Retinal pigment epithelial cell (primary cell): ENCODE measurements around the gene BICRA.
A peak's percentile ranks its signal among the peaks of the same experiment; 100 is the strongest.

Source experiments
- DNase-seq: peaks from one replicate; pipeline ENCODE4 v3.0.0-alpha.2; 2010; ENCODE audit warnings: low read depth
- H3K4me3 ChIP-seq: 2 replicates; pipeline ENCODE4 v1.5.1; 2011; ENCODE audit warnings: mild to moderate bottlenecking, low read length, control low read depth, moderate library complexity
- TF ChIP-seq, protein P1 (sequence below): conservative IDR thresholded peaks from 2 replicates; pipeline ENCODE4 v1.5.1; 2011; ENCODE audit warnings: low read depth, low read length, control low read depth, inconsistent platforms

The BICRA gene

DNA sequence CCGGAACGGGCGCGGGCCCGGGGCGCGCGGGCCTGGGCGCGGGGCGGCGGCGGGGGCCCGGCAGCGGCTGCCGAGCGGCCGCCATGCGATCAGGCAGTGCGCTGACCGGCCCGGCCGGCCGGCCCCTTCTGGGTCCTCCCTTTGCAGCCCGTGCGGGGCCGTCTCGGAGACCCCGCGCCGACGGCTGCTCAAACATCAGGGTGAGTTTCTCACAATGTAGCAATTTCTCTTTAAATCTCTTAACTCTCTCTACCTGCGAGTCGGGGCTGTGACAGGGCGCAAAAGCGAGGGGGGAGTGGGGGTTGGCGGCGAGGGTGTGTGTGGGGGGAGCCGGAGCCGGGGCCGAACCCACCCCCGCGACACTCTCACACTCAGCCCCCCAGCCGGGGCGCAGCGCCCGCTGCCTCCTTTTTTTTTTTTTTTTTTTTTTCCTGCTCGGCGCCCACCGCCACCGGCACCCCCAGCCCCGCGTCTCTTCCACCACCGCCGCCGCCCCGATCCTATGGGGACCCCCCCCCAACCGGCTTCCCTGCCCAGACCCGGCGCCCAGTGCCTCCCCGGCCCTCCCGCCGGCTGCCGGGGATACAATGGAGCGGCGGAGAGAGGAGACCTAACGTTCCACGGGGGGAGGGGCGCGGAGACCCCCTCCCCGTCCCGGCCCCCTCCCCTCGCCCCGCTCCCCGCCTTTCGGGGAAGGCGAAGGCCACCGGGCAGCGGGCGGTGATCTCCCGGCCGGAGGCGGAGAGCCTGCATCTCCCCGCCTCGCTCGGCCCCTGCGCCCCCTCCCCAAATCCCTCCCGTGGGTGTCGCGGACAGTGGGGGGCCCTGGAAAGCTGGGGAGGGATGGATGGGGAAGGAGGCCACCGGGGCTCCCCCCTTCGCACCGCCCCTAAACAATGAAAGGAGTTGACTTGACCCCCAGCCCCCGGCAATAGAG is at the start of gene BICRA:
Gene BICRA, plus strand, starts transcription at position 166 of the 937 bp plus-strand sequence. CDS start 64,441 bp downstream, outside the sequence.
- peak within 1 kb of the TSS; percentile 77 for H3K4me3 ChIP-seq
- TF ChIP-seq, protein P1, sequence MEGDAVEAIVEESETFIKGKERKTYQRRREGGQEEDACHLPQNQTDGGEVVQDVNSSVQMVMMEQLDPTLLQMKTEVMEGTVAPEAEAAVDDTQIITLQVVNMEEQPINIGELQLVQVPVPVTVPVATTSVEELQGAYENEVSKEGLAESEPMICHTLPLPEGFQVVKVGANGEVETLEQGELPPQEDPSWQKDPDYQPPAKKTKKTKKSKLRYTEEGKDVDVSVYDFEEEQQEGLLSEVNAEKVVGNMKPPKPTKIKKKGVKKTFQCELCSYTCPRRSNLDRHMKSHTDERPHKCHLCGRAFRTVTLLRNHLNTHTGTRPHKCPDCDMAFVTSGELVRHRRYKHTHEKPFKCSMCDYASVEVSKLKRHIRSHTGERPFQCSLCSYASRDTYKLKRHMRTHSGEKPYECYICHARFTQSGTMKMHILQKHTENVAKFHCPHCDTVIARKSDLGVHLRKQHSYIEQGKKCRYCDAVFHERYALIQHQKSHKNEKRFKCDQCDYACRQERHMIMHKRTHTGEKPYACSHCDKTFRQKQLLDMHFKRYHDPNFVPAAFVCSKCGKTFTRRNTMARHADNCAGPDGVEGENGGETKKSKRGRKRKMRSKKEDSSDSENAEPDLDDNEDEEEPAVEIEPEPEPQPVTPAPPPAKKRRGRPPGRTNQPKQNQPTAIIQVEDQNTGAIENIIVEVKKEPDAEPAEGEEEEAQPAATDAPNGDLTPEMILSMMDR, result no peak

DNA sequence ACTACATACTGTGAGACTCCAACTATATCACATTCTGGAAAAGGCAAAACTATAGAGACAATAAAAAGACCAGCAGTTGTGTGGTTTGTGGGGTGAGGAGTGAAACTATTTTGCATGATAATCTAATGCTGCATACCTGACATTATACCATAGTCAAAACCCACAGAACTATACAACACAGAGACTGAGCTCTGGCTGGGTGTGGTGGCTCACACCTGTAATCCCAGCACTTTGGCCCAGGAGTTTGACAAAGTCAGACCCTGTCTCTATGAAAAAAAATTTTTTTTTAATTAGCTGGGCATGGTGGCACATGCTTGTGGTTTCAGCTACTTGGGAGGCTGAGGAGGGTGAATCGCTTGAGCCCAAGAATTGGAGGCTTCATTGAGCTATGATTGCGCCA is 47.9 kb upstream of the BICRA start:
- H3K4me3 ChIP-seq, result no peak overlapping the region
- TF ChIP-seq, protein P1, result no peak
- DNase-seq, result no peak

More for the DNA sequence above, at the start of gene BICRA:
- DNase-seq, result no peak

DNA sequence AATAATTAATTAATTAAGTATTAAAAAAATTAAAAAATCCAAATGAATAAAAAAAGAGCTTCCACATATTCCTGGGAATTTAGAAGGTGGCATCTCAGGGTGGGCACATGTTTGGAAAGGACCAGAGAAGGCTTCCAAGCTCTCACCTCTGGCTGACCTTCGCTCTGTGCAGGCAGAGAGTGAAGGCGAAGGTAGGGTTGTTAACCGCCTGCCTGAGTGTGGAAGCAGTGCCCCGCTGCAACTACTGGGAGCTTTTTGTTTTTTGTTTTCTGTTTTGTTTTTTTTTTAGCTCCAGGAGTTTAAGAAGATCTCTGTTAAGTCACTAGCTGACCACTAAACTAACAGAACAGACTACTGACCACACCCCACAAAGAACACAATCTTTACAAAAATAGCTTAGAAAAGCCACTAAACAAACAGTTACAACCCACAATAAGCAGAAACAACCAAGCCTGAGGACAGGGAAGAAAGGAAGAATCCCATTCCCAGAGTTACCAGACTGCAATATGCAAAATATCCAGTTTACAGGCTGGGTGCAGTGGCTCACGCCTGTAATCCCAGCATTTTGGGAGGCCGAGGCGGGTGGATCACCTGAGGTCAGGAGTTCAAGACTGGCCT is 47.4 kb upstream of the BICRA start:
- DNase-seq, result no peak
- no peak overlapping the region for H3K4me3 ChIP-seq
- TF ChIP-seq, protein P1, result no peak

DNA sequence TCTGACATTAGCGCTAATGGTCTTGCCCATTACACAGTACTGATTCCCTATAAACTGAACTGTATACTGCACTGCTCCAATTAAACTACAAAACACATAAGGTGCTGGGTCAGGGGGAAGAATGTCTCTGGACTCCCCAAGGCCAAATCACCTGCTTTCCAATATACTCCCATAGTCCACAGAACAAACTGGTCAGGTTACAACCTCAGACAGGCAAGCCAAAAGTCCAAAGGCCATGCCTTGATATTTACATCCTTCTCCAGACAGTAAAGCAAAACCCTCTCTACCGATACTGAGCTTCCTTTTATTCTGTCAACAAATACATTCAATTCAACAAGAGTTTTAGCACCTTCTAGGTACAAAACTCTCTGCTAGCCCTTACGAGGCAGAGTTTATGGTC is 44.9 kb upstream of the BICRA start:
- TF ChIP-seq, protein P1, result no peak
- DNase-seq, result no peak
- no peak overlapping the region for H3K4me3 ChIP-seq

DNA sequence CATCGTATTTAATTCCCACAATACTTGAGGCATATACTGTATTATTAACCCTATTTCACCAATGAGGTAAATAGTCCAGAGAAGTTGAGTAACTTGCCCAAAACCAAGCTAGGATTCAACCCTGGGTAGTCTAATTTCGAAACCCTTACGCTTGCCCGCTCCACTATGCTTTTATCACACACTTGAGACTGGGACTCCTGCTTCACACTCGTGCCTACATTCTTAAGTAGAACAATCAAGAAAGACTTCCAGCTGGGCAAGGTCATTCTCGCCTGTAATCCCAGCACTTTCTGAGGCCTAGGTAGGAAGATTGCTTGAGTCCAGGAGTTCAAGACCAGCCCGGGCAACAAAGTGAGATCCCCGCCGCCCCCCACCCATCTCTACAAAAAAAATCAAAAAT is 39.6 kb upstream of the BICRA start:
- no peak overlapping the region for H3K4me3 ChIP-seq

DNA sequence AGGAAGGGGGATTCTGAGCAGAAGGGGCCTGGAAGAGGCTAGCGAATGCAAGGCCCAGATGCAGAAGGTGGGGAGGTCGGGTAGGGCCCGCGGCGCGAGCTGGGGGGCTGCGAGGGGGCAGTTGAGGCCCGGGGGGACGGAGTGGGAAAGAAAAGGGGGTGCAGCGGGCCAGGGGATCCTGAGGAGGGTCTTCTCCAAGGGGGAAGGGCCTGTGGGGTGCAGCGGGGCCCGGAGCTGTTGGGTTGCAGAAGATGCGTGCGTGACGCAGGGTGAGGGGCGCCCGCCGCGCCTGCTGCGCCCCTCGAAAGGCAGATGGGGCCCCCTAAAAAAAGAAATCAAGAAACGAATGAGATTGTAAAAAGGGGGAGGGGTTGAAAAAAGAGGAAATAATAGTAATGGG is 36.3 kb upstream of the BICRA start:
- no peak overlapping the region for H3K4me3 ChIP-seq
- no peak for DNase-seq
- TF ChIP-seq, protein P1, result no peak

More for the DNA sequence above, 39.6 kb upstream of the BICRA start:
- DNase-seq, result no peak
- TF ChIP-seq, protein P1, result no peak
